Stimulated activated CD8-positive, alpha-beta memory T cell treated with anti-CD3 and anti-CD28 coated beads, Interleukin-7, amount 100 ng/mL, for 48 hours (primary cell): ENCODE data around the gene TSPAN16.

Experiments
- DNase-seq, 2 donors: peaks; one replicate each; pipeline ENCODE4 v3.0.0-alpha.2; 2020; ENCODE audit warnings: low read depth in 1 of 2; ENCODE audit errors: extremely low read depth in 1 of 2

TSPAN16 gene

GRCh38 chr19:11364935-11365334 is 69.0 kb downstream of the TSPAN16 start:
- DNase-seq, result no peak
